ENCODE measurements around the gene NUP205.
A peak's percentile ranks its signal among the peaks of the same experiment; 100 is the strongest.

GRCh38 chr7:135644729-135645128 is 87.0 kb downstream of the NUP205 start:
- TF ChIP-seq GATA3 (IDR thresholded peaks at IDR 0.05; ENCODE audit: low read depth, low read length) (peak; percentile 52; the same call in 1 of the 2 replicates), GATA2 (IDR thresholded peaks at IDR 0.05; ENCODE audit: low read depth, low read length) (peak; percentile 60; the same call in 1 of the 2 replicates)
